Measurements from ENCODE around the gene KAZN. TPM values are rescaled to one million over a fixed set of nuclear protein-coding genes. Genes with fewer than 3 reads are reported as not detected.

KAZN gene
- total RNA-seq, 1 donor from 2014 or later, result 7.9 TPM

DNA sequence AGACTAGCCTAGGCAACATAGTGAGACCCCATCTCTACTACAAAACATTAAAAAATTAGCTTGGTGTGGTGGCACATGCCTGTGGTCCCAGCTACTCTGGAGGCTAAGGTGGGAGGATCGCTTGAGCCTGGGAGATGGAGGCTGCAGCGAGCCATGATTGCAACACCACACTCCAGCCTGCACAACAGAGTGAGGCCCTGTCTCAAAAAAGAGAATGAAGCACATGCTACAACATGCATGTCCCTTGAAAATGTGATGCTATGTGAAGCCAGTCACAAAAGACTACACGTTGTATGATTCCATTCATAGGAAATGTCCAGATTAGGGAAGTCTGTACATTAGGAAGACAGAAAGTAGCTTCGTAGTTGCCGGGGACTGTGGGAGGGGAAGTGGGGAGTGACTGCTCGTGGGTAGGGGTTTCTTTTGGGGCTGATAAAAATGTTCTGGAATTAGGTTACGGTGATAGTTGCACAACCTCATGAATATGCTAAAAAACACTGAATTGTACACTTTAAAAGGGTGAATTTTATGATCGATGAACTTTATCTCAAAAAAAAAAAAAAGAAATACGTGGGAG is 202.1 kb downstream of the KAZN start:
- H3K4me3 Mint-ChIP-seq (ENCODE audit: unreplicated experiment), result no peak overlapping the region
- peaks cover 3% of the 10 kb centered on the region for H3K9me3 Mint-ChIP-seq (ENCODE audit: unreplicated experiment)
- DNase-seq, result no peak
- H3K36me3 Mint-ChIP-seq (ENCODE audit: unreplicated experiment), result no peaks in the 10 kb centered on the region
- H3K27me3 Mint-ChIP-seq (ENCODE audit: unreplicated experiment), result peaks cover 4% of the 10 kb centered on the region
- TF ChIP-seq, protein P1, sequence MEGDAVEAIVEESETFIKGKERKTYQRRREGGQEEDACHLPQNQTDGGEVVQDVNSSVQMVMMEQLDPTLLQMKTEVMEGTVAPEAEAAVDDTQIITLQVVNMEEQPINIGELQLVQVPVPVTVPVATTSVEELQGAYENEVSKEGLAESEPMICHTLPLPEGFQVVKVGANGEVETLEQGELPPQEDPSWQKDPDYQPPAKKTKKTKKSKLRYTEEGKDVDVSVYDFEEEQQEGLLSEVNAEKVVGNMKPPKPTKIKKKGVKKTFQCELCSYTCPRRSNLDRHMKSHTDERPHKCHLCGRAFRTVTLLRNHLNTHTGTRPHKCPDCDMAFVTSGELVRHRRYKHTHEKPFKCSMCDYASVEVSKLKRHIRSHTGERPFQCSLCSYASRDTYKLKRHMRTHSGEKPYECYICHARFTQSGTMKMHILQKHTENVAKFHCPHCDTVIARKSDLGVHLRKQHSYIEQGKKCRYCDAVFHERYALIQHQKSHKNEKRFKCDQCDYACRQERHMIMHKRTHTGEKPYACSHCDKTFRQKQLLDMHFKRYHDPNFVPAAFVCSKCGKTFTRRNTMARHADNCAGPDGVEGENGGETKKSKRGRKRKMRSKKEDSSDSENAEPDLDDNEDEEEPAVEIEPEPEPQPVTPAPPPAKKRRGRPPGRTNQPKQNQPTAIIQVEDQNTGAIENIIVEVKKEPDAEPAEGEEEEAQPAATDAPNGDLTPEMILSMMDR (IDR thresholded peaks at IDR 0.05; ENCODE audit: partially characterized antibody, unreplicated experiment), result no peak
- H3K4me1 Mint-ChIP-seq (ENCODE audit: low read depth, unreplicated experiment), result no peaks in the 10 kb centered on the region
- H3K27ac Mint-ChIP-seq (ENCODE audit: unreplicated experiment), result no peak overlapping the region

DNA sequence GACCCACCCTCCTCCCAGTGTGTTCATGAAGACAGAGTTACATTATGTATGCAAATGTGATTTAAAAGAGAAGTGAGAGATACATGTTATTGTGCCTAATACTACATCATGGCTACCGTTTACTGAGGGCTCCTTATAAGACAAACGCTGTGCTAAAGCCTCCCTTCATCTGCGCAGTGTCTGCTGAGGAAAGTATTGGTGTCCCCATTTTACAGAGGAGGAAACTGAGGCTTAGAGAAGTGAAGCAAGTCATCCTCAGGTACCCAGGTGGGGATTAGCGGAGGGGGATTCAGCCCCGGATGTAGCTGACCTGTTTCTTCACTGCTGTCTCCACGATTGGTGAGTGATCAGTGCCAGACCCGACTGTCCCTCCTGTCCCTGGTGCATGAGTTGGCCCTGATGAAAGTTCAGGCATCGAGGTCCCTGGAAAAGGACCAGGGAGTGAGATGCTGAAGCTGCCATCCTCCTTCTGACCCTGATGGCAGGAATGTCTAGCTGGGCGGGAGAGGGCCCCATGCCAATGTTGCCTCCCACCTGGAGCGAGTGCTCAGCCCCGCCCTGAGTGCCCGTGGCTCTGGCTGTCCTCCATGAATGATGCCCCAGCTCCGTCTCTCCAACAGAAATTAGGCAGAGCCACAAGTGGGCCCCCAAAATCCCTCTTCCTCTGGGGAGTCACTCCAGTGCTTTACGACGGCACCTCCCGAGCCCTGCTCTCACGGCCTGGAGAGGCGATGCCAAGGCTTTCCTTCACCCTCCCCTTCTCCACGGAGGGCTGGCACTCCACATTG is 204.7 kb downstream of the KAZN start:
- no peak for DNase-seq
- Mint-ChIP-seq H3K4me1 (ENCODE audit: low read depth, unreplicated experiment) (no peaks in the 10 kb centered on the region), H3K27me3 (ENCODE audit: unreplicated experiment) (peaks cover 2% of the 10 kb centered on the region), H3K4me3 (ENCODE audit: unreplicated experiment) (no peak overlapping the region), H3K27ac (ENCODE audit: unreplicated experiment) (no peak overlapping the region), H3K9me3 (ENCODE audit: unreplicated experiment) (peaks cover 8% of the 10 kb centered on the region), H3K36me3 (ENCODE audit: unreplicated experiment) (peaks cover 8% of the 10 kb centered on the region)
- TF ChIP-seq, protein P1 (IDR thresholded peaks at IDR 0.05; ENCODE audit: partially characterized antibody, unreplicated experiment), result no peak

DNA sequence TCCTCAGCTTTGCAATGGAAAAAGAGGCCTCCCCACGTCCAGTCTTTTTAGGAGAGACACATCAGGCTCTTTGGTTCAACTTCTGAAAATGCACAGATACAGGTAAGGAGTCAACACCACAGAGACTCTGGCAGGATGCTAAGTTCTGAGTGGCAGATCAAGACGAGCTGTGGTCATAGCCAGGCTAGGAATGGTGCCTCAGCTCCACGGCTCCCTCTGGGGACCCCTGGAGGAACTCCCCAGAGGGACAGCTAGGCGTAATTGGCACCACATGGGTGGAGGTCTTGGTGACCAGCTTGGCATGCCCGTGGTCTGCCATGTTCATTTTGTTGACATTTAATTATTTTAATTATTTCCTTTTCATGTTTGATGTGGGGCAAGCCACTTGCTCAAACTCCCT is 206.1 kb downstream of the KAZN start:
- H3K4me3 Mint-ChIP-seq (ENCODE audit: unreplicated experiment), result no peak overlapping the region
- H3K9me3 Mint-ChIP-seq (ENCODE audit: unreplicated experiment), result peaks cover 8% of the 10 kb centered on the region
- peaks cover 8% of the 10 kb centered on the region for H3K36me3 Mint-ChIP-seq (ENCODE audit: unreplicated experiment)
- H3K27ac Mint-ChIP-seq (ENCODE audit: unreplicated experiment), result no peak overlapping the region
- DNase-seq, result no peak
- H3K27me3 Mint-ChIP-seq (ENCODE audit: unreplicated experiment), result peaks cover 2% of the 10 kb centered on the region
- H3K4me1 Mint-ChIP-seq (ENCODE audit: low read depth, unreplicated experiment), result no peaks in the 10 kb centered on the region
- TF ChIP-seq, protein P1 (IDR thresholded peaks at IDR 0.05; ENCODE audit: partially characterized antibody, unreplicated experiment), result no peak

DNA sequence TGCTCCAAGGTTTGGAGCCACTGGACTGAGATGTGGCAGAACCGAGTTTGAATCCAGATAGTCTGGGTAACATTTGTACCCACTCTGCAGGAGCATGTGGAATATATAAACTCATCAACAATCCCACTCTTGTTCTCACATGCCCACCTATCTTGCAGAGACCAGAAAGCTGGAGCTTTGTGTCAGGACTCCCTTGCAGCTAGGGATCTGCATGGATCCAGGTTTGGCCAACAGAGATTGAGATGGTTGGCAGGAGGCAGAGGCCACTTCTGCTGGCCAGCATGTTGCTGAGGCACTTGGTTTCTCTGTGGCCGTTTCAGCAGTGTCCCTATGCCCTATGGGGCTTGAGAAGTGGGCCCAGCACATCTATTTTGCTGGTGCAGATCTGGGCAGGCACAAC is 208.3 kb downstream of the KAZN start:
- TF ChIP-seq, protein P1 (IDR thresholded peaks at IDR 0.05; ENCODE audit: partially characterized antibody, unreplicated experiment), result no peak
- Mint-ChIP-seq H3K27me3 (ENCODE audit: unreplicated experiment) (peaks cover under 1% of the 10 kb centered on the region), H3K36me3 (ENCODE audit: unreplicated experiment) (peaks cover 8% of the 10 kb centered on the region), H3K4me3 (ENCODE audit: unreplicated experiment) (no peak overlapping the region), H3K4me1 (ENCODE audit: low read depth, unreplicated experiment) (no peaks in the 10 kb centered on the region), H3K9me3 (ENCODE audit: unreplicated experiment) (peaks cover 8% of the 10 kb centered on the region), H3K27ac (ENCODE audit: unreplicated experiment) (no peak overlapping the region)
- no peak for DNase-seq

DNA sequence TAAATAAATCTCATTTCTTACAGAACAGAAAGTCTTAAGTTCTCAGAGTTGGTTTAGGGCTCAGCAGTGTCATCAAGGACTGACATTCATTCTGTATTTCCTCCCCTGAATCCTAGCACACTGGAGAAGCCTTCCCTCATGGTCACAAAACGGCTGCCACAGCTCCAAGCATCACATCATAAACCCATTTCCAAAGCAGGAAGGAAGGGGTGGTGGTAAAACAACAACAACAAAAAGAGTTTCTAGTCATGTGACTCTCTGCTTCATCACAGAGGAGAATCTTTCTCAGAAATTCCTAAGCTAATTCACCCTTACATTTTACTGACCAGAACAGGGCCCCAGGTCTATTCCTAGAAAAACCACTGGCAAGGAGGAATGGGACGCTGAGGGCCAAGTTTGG is 210.3 kb downstream of the KAZN start:
- Mint-ChIP-seq H3K9me3 (ENCODE audit: unreplicated experiment) (peaks cover 7% of the 10 kb centered on the region), H3K27me3 (ENCODE audit: unreplicated experiment) (peaks cover 2% of the 10 kb centered on the region), H3K36me3 (ENCODE audit: unreplicated experiment) (peaks cover 8% of the 10 kb centered on the region), H3K4me3 (ENCODE audit: unreplicated experiment) (no peak overlapping the region), H3K27ac (ENCODE audit: unreplicated experiment) (no peak overlapping the region), H3K4me1 (ENCODE audit: low read depth, unreplicated experiment) (no peaks in the 10 kb centered on the region)
- TF ChIP-seq, protein P1 (IDR thresholded peaks at IDR 0.05; ENCODE audit: partially characterized antibody, unreplicated experiment), result no peak
- DNase-seq, result no peak
